ENCODE measurements around the gene UQCC2. TPM values are rescaled to one million over a fixed set of nuclear protein-coding genes. Genes with fewer than 3 reads are reported as not detected.

Gene UQCC2
- total and polyA plus RNA-seq, 4 donors = 6.8 to 75.9 (median 22.4) TPM

DNA sequence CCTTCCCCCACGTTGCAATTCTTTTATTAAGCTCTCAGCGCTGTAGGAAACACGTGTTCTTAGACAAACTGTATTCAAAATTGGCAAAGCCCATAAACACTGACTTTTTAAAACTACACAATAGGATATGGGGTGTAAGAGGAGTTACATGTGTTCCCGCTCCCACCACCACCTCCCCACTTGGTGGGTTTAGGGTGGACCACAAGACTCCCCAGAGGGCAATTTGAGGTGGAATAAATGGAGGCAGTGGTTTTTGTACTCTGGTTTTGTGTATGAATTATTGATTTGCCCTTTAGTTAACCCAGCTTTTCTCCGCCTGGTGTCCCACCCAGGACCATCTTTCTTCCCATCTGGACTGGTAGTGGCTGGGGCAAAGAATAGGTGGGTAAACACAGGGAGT, 3.7 kb downstream of the UQCC2 start (continued):
- TF ChIP-seq, protein P1, sequence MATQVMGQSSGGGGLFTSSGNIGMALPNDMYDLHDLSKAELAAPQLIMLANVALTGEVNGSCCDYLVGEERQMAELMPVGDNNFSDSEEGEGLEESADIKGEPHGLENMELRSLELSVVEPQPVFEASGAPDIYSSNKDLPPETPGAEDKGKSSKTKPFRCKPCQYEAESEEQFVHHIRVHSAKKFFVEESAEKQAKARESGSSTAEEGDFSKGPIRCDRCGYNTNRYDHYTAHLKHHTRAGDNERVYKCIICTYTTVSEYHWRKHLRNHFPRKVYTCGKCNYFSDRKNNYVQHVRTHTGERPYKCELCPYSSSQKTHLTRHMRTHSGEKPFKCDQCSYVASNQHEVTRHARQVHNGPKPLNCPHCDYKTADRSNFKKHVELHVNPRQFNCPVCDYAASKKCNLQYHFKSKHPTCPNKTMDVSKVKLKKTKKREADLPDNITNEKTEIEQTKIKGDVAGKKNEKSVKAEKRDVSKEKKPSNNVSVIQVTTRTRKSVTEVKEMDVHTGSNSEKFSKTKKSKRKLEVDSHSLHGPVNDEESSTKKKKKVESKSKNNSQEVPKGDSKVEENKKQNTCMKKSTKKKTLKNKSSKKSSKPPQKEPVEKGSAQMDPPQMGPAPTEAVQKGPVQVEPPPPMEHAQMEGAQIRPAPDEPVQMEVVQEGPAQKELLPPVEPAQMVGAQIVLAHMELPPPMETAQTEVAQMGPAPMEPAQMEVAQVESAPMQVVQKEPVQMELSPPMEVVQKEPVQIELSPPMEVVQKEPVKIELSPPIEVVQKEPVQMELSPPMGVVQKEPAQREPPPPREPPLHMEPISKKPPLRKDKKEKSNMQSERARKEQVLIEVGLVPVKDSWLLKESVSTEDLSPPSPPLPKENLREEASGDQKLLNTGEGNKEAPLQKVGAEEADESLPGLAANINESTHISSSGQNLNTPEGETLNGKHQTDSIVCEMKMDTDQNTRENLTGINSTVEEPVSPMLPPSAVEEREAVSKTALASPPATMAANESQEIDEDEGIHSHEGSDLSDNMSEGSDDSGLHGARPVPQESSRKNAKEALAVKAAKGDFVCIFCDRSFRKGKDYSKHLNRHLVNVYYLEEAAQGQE (IDR thresholded peaks at IDR 0.05) = no peak
- TF ChIP-seq RAD21 (IDR thresholded peaks at IDR 0.05) (no peak), FOXA1 (IDR thresholded peaks at IDR 0.05) (no peak), RXRA (IDR thresholded peaks at IDR 0.05) (no peak), GABPA (IDR thresholded peaks at IDR 0.05 in 1 of 2, conservative IDR thresholded peaks at IDR 0.05 in 1 of 2) (no peak), HNF4A (conservative IDR thresholded peaks at IDR 0.05) (no peak)
- TF ChIP-seq, protein P2, sequence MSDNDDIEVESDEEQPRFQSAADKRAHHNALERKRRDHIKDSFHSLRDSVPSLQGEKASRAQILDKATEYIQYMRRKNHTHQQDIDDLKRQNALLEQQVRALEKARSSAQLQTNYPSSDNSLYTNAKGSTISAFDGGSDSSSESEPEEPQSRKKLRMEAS (IDR thresholded peaks at IDR 0.05) = no peak

DNA sequence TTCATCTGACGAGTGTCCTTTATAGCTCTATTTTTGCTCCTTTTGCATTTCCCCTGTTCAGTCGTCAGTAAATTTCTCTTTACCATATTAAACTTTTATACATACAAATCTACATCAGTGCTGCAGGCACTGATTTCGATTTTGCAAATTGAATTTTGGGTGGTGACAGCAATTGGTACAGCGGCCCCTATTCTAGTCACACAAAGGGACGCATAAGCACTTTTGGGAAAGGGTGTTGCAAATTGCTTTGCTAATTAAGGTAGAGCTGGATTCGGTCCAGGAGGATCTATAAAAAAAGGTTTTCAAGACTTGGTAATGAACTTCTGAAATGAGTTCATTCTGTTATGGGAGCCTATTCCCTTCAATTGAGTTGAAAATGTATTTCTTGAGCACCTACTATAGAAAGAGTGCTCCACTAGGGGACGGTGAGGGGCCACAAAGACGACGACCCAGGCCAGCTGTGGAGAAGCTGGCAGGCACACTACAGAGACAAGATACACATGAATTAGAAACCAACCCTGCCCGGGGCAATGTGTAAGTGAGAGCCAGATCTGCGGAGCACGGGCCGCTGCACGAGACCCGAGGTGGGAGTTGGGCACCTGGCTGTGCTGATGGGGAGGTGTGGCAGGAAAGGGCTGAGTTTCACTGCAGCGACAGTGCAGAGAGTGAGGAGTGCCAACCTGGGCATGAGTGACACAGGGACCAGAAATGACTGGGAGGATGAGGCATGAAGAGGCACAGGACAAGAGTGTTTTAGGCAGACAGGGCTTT, 5.4 kb downstream of the UQCC2 start:
- WGBS = 91% methylated on average over 16 of the region's 16 CpGs
- Histone ChIP-seq H3K9ac (ENCODE audit: low read depth in 1 of 2, low read length in 2 of 2) (no peak overlapping the region), H3K9me3 (ENCODE audit: control insufficient read depth in 4 of 4, low read length in 3 of 4) (no peaks in the 10 kb centered on the region), H3K4me1 (ENCODE audit: control insufficient read depth in 4 of 4, insufficient read depth in 4 of 4, low read length in 3 of 4) (peaks cover 0 to 9% (median 7%) of the 10 kb centered on the region in 4 donors), H3K36me3 (ENCODE audit: control insufficient read depth in 4 of 4, insufficient read depth in 3 of 4, low read depth in 1 of 4, low read length in 3 of 4) (peaks cover 0 to 8% (median 2%) of the 10 kb centered on the region in 4 donors), H3K27ac (ENCODE audit: low read depth in 1 of 2, low read length in 2 of 2) (no peak overlapping the region), H3K27me3 (ENCODE audit: control insufficient read depth in 4 of 4, insufficient read depth in 4 of 4, low read length in 3 of 4) (no peaks in the 10 kb centered on the region), H3K4me3 (ENCODE audit: low read depth in 1 of 3, low read length in 3 of 3) (no peak overlapping the region)
- no peak for DNase-seq (ENCODE audit: low spot score)
- TF ChIP-seq RAD21 (IDR thresholded peaks at IDR 0.05) = no peak
- TF ChIP-seq, protein P3, sequence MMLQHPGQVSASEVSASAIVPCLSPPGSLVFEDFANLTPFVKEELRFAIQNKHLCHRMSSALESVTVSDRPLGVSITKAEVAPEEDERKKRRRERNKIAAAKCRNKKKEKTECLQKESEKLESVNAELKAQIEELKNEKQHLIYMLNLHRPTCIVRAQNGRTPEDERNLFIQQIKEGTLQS (IDR thresholded peaks at IDR 0.05) = no peak
- no peak for TF ChIP-seq FOXA1 (IDR thresholded peaks at IDR 0.05)
- no peak for TF ChIP-seq JUND (IDR thresholded peaks at IDR 0.05)
- no peak for TF ChIP-seq SP1 (IDR thresholded peaks at IDR 0.05)
- TF ChIP-seq, protein P2 (IDR thresholded peaks at IDR 0.05) = no peak

GRCh38 chr6:33705268-33705885, 6.1 kb downstream of the UQCC2 start:
- peaks cover under 1 to 8% (median 2%) of the 10 kb centered on the region in 4 donors for H3K36me3 ChIP-seq (ENCODE audit: control insufficient read depth in 4 of 4, insufficient read depth in 3 of 4, low read depth in 1 of 4, low read length in 3 of 4)
- no peak overlapping the region for H3K27ac ChIP-seq (ENCODE audit: low read depth in 1 of 2, low read length in 2 of 2)
- no peak for DNase-seq (ENCODE audit: low spot score)
- TF ChIP-seq YY1 (IDR thresholded peaks at IDR 0.05) (no peak), JUND (IDR thresholded peaks at IDR 0.05) (no peak), RAD21 (IDR thresholded peaks at IDR 0.05) (no peak), HNF4A (conservative IDR thresholded peaks at IDR 0.05) (no peak), TAF1 (conservative IDR thresholded peaks at IDR 0.05) (no peak), NR2F2 (IDR thresholded peaks at IDR 0.05) (no peak)
- TF ChIP-seq, protein P3 (IDR thresholded peaks at IDR 0.05) = no peak
- 96% methylated on average over 9 of the region's 9 CpGs for WGBS
- no peak overlapping the region for H3K9ac ChIP-seq (ENCODE audit: low read depth in 1 of 2, low read length in 2 of 2)
- H3K27me3 ChIP-seq (ENCODE audit: control insufficient read depth in 4 of 4, insufficient read depth in 4 of 4, low read length in 3 of 4) = no peaks in the 10 kb centered on the region
- H3K4me1 ChIP-seq (ENCODE audit: control insufficient read depth in 4 of 4, insufficient read depth in 4 of 4, low read length in 3 of 4) = peaks cover 0 to under 1% (median under 1%) of the 10 kb centered on the region in 4 donors
- no peak overlapping the region for H3K4me3 ChIP-seq (ENCODE audit: low read depth in 1 of 3, low read length in 3 of 3)
- H3K9me3 ChIP-seq (ENCODE audit: control insufficient read depth in 4 of 4, low read length in 3 of 4) = no peaks in the 10 kb centered on the region

Measured in liver (tissue), 9 donors.